Tibial artery (tissue), 4 donors: ENCODE data around the gene GLRA3.

Source experiments
- DNase-seq, 2 donors: peaks; one replicate each; pipeline ENCODE4 v3.0.0-alpha.2; 2019
- H3K27ac ChIP-seq, 2 donors: fragments of 200-600 bp; sonication (generic) in 1 of 2; 1 replicate in 1 of 2; 2 replicates in 1 of 2; pipeline ENCODE4 v1.5.1; 2018 to 2019; ENCODE audit warnings: mild to moderate bottlenecking in 1 of 2
- H3K27me3 ChIP-seq, 2 donors: fragments of 200-600 bp; sonication (generic) in 1 of 2; one replicate each; pipeline versions ENCODE4 v1.5.1 to v1.6.0; 2016 to 2019
- H3K36me3 ChIP-seq, 3 donors: fragments of 200-600 bp; sonication (generic) in 2 of 3; one replicate each; pipeline ENCODE4 v1.5.1; 2016 to 2019; ENCODE audit warnings: mild to moderate bottlenecking in 2 of 3
- H3K4me1 ChIP-seq, 4 donors: fragments of 200-600 bp; sonication (generic) in 2 of 4; 1 replicate in 3 of 4; 2 replicates in 1 of 4; pipeline ENCODE4 v1.5.1; 2016 to 2019
- H3K4me3 ChIP-seq, 2 donors: fragments of 200-600 bp; sonication (generic) in 1 of 2; 1 replicate in 1 of 2; 2 replicates in 1 of 2; pipeline ENCODE4 v1.5.1; 2018 to 2019; ENCODE audit warnings: mild to moderate bottlenecking in 2 of 2
- H3K9me3 ChIP-seq, 3 donors: fragments of 200-600 bp; sonication (generic) in 1 of 3; one replicate each; pipeline ENCODE4 v1.5.1; 2016 to 2019
- intact Hi-C: fragments of 100-400 bp; cut with DNase I; formaldehyde crosslinking; loops from one replicate; pipeline ENCODE4 v1.15.0; 2023; ENCODE audit warnings: low total_unique reads
- TF ChIP-seq, protein P1 (sequence below), 2 experiments: fragments of 200-600 bp in 1 of 2; fragments of 450-650 bp in 1 of 2; IDR thresholded peaks; one replicate each; pipeline ENCODE4 v1.5.1; 2017 to 2019; ENCODE audit warnings: antibody characterized with exemption in 2 of 2, mild to moderate bottlenecking in 1 of 2, moderate library complexity in 1 of 2

Gene GLRA3

DNA sequence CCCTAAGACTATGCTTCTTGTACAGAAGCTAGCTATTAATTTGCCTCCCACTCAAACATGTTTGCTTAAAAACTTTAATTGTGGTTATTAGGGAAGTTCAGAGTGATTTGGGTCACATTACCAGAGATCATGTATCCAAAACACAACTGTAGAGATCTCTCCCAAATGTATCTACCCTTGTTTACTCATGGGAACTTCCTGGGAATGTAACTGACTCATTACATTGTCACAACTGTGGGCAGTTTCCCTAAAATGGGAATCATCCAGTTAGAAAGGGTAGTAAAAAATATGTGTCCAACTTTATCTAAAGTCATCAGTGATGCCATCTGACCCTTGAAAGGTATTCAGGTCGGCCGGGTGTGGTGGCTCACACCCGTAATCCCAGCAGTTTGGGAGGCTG lies 40.3 kb upstream of the GLRA3 start:
- Histone ChIP-seq H3K9me3 (no peaks in the 10 kb centered on the region), H3K27ac (no peak overlapping the region), H3K36me3 (no peaks in the 10 kb centered on the region), H3K4me1 (no peaks in the 10 kb centered on the region), H3K27me3 (no peaks in the 10 kb centered on the region), H3K4me3 (no peak overlapping the region)
- TF ChIP-seq, protein P1, sequence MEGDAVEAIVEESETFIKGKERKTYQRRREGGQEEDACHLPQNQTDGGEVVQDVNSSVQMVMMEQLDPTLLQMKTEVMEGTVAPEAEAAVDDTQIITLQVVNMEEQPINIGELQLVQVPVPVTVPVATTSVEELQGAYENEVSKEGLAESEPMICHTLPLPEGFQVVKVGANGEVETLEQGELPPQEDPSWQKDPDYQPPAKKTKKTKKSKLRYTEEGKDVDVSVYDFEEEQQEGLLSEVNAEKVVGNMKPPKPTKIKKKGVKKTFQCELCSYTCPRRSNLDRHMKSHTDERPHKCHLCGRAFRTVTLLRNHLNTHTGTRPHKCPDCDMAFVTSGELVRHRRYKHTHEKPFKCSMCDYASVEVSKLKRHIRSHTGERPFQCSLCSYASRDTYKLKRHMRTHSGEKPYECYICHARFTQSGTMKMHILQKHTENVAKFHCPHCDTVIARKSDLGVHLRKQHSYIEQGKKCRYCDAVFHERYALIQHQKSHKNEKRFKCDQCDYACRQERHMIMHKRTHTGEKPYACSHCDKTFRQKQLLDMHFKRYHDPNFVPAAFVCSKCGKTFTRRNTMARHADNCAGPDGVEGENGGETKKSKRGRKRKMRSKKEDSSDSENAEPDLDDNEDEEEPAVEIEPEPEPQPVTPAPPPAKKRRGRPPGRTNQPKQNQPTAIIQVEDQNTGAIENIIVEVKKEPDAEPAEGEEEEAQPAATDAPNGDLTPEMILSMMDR (IDR thresholded peaks at IDR 0.05), result no peak
- intact Hi-C loops, result no loop called here
- no peak for DNase-seq

DNA sequence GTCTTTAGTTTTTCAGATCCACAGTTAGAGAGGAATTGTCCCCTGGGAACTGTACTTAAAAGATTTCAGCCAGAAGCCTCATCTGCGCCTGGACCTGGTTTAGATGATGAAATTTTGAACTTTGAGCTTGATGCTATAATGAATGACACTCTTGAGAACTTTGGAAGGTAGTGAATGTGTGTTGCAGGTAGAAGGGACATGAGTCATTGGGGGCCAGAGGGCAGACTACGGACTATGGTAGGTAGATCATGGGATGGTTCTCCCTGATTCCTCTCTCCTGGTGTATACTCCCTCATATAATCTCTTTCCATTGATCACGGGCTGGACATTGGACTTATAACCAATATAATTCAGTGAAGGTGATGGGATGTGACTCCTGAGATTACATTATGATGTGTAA lies 38.9 kb upstream of the GLRA3 start:
- Histone ChIP-seq H3K4me3 (no peak overlapping the region), H3K27ac (no peak overlapping the region), H3K9me3 (no peaks in the 10 kb centered on the region), H3K36me3 (no peaks in the 10 kb centered on the region), H3K4me1 (no peaks in the 10 kb centered on the region), H3K27me3 (no peaks in the 10 kb centered on the region)
- intact Hi-C loops, result no loop called here
- TF ChIP-seq, protein P1 (IDR thresholded peaks at IDR 0.05), result no peak
- no peak for DNase-seq

DNA sequence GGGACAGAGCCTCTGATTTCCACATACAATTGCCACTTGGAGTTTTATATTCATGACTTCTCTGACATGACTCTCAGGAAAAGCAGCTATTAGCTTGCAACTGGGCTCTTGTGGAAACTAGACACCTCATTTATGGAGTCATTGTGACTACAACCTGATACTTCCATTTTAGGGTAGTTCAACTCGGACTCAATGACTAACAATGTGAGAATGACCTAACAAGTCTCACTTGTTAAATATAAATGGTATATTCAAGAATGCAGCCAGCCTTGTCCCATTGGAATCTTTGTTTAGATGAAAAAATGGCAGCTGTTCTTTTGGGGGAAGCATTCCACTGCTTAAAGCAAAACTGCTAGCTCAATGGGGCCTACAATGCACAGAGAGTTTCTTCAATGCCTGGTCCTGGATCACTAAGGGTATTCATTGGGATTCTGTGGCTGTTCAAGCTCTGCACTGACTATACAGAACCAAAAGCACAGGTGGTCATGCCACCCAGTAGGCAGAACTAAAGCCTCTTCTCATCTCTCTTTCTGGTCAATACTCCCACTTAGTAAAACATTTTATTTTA lies 36.5 kb upstream of the GLRA3 start:
- Histone ChIP-seq H3K27me3 (no peaks in the 10 kb centered on the region), H3K4me1 (no peaks in the 10 kb centered on the region), H3K9me3 (no peaks in the 10 kb centered on the region), H3K27ac (no peak overlapping the region), H3K36me3 (no peaks in the 10 kb centered on the region), H3K4me3 (no peak overlapping the region)
- TF ChIP-seq, protein P1 (IDR thresholded peaks at IDR 0.05), result no peak
- no peak for DNase-seq
- intact Hi-C loops, result no loop called here

DNA sequence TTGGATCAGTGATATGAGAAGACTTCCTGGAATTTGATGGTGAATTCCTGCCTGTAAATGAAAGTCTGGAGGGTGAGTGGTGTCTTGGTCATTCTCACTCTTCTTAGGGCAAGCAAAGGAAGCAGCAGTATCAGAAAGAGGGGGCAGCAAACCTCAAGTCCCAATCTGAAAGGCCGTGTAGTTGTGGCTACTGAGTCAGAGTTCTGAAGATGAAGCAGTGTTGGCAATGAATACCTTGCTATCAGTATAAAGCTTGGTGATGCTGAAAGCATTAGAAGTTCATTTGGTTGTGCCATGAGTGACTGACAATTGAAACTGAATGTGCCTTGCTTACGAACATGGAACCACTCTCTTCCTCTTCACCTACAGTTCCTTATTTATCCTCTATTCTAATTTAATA lies 35.0 kb upstream of the GLRA3 start:
- H3K36me3 ChIP-seq, result no peaks in the 10 kb centered on the region
- H3K27me3 ChIP-seq, result no peaks in the 10 kb centered on the region
- H3K9me3 ChIP-seq, result no peaks in the 10 kb centered on the region
- intact Hi-C loops, result no loop called here
- no peak overlapping the region for H3K4me3 ChIP-seq
- TF ChIP-seq, protein P1 (IDR thresholded peaks at IDR 0.05), result no peak
- H3K27ac ChIP-seq, result no peak overlapping the region
- H3K4me1 ChIP-seq, result no peaks in the 10 kb centered on the region
- DNase-seq, result no peak

DNA sequence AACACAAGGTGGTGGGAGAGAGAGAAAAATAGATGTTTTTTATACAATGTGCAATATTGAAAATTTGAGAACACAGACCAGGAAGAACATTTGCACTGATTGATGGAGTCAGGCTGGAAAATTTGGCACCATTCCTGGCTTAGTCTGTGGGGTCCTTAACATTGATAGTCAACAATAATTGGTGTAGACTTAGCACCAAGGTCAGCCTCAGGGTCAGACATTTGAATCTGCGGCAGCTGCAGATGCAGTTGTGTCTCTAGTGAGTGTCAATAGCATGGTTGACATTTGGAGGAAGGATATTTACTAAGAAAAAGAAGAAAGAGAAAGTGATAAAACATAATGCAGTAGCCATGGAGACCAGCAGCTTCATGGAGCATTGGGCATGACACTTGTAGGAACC lies 31.5 kb upstream of the GLRA3 start:
- DNase-seq, result no peak
- H3K36me3 ChIP-seq, result no peaks in the 10 kb centered on the region
- no peaks in the 10 kb centered on the region for H3K9me3 ChIP-seq
- no peaks in the 10 kb centered on the region for H3K27me3 ChIP-seq
- no peak overlapping the region for H3K27ac ChIP-seq
- H3K4me1 ChIP-seq, result no peaks in the 10 kb centered on the region
- TF ChIP-seq, protein P1 (IDR thresholded peaks at IDR 0.05), result no peak
- intact Hi-C loops, result no loop called here
- no peak overlapping the region for H3K4me3 ChIP-seq

DNA sequence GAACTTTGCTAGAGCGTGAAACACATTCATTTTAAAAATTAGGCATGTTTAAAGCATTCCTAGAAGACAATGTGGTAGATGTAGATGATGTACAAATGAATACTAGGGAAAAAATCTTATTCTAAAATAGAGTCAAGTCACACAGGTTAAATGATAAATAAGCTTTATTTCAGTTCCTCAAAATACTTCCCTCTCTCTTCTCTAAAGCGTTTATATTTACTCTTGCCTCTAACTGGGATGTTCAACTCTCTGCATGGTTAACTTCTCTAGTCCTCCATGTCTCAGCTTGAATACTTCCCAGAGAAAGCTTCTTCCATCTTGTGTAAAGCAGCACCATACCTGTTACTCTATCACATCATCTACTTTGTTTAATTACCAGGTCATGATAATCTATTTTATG lies 30.9 kb upstream of the GLRA3 start:
- Histone ChIP-seq H3K27me3 (no peaks in the 10 kb centered on the region), H3K4me3 (no peak overlapping the region), H3K27ac (no peak overlapping the region), H3K36me3 (no peaks in the 10 kb centered on the region), H3K9me3 (no peaks in the 10 kb centered on the region), H3K4me1 (no peaks in the 10 kb centered on the region)
- TF ChIP-seq, protein P1 (IDR thresholded peaks at IDR 0.05), result no peak
- no peak for DNase-seq
- intact Hi-C loops, result no loop called here
